Measurements from ENCODE around the gene CAP2.

Gene CAP2

DNA sequence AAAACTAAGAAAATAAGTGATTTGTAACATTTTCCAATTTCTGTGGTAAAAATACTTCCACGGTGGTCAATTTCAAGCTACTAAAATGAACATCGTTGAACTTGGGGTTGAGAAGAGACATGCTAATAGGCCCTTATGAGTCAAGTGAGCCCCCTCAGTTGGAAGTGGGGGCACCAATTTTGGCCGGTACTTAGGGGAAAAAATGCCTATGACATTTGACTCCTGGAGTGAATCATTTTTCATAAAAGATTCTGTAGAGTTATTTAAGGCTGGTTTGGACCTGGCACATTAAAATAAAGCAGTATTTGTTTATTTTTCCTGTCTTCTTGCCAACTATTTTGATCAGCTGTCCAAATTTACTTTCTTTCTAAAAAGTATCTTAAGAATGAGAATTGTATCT, 32.4 kb upstream of the CAP2 start:
- Histone ChIP-seq H3K27me3 (ENCODE audit: insufficient read depth, low read length) (no peaks in the 10 kb centered on the region), H3F3A (ENCODE audit: insufficient read depth, low read length) (no peaks in the 10 kb centered on the region), H4K20me1 (ENCODE audit: insufficient read depth, low read length) (no peaks in the 10 kb centered on the region), H3K4me2 (ENCODE audit: low read length) (no peak overlapping the region), H3K79me2 (ENCODE audit: insufficient read depth, low read length) (no peaks in the 10 kb centered on the region), H3K9ac (ENCODE audit: low read length) (no peak overlapping the region), H3K9me2 (ENCODE audit: low read depth, low read length) (no peaks in the 10 kb centered on the region), H3K27ac (ENCODE audit: low read depth, low read length, poor library complexity, severe bottlenecking) (no peak overlapping the region), H3K9me3 (ENCODE audit: low read length) (no peaks in the 10 kb centered on the region), H3K4me3 (ENCODE audit: low read depth, low read length, poor library complexity, severe bottlenecking) (no peak overlapping the region), H3K4me1 (ENCODE audit: insufficient read depth, low read length, severe bottlenecking) (no peaks in the 10 kb centered on the region), H3K36me3 (ENCODE audit: insufficient read depth, low read length) (no peaks in the 10 kb centered on the region), H2AFZ (ENCODE audit: low read length) (no peak overlapping the region)
- TF ChIP-seq, protein P1, sequence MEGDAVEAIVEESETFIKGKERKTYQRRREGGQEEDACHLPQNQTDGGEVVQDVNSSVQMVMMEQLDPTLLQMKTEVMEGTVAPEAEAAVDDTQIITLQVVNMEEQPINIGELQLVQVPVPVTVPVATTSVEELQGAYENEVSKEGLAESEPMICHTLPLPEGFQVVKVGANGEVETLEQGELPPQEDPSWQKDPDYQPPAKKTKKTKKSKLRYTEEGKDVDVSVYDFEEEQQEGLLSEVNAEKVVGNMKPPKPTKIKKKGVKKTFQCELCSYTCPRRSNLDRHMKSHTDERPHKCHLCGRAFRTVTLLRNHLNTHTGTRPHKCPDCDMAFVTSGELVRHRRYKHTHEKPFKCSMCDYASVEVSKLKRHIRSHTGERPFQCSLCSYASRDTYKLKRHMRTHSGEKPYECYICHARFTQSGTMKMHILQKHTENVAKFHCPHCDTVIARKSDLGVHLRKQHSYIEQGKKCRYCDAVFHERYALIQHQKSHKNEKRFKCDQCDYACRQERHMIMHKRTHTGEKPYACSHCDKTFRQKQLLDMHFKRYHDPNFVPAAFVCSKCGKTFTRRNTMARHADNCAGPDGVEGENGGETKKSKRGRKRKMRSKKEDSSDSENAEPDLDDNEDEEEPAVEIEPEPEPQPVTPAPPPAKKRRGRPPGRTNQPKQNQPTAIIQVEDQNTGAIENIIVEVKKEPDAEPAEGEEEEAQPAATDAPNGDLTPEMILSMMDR (IDR thresholded peaks at IDR 0.05; ENCODE audit: low read length), result no peak
- TF ChIP-seq EZH2 (IDR thresholded peaks at IDR 0.05; ENCODE audit: borderline replicate concordance, low read length), result no peak

DNA sequence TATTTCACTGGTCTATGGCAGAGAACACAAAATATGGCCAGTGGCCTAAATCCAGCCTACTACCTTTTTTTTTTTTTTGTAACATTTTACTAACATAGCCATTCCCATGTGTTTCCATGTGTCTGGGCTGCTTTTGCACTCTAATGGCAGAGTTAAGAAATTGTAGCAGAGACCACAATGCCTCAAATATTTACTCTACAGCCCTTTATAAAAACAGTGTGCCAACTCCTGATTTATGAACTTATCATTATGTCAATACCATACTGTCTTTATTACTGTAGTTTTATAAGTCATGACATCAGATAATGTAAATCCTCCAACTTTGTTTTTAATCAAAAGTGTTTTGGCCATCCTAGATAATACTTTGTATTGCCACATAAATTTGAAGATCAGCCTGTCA, 27.4 kb upstream of the CAP2 start:
- Histone ChIP-seq H3K27ac (ENCODE audit: low read depth, low read length, poor library complexity, severe bottlenecking) (no peak overlapping the region), H2AFZ (ENCODE audit: low read length) (no peak overlapping the region), H4K20me1 (ENCODE audit: insufficient read depth, low read length) (no peaks in the 10 kb centered on the region), H3K27me3 (ENCODE audit: insufficient read depth, low read length) (no peaks in the 10 kb centered on the region), H3K4me1 (ENCODE audit: insufficient read depth, low read length, severe bottlenecking) (no peaks in the 10 kb centered on the region), H3K9ac (ENCODE audit: low read length) (no peak overlapping the region), H3F3A (ENCODE audit: insufficient read depth, low read length) (no peaks in the 10 kb centered on the region), H3K9me3 (ENCODE audit: low read length) (0 out of 2 replicates have a peak, but pooled peaks cover 3% of the 10 kb centered on the region), H3K79me2 (ENCODE audit: insufficient read depth, low read length) (no peaks in the 10 kb centered on the region), H3K4me3 (ENCODE audit: low read depth, low read length, poor library complexity, severe bottlenecking) (no peak overlapping the region), H3K36me3 (ENCODE audit: insufficient read depth, low read length) (no peaks in the 10 kb centered on the region), H3K4me2 (ENCODE audit: low read length) (no peak overlapping the region), H3K9me2 (ENCODE audit: low read depth, low read length) (no peaks in the 10 kb centered on the region)
- TF ChIP-seq, protein P1 (IDR thresholded peaks at IDR 0.05; ENCODE audit: low read length), result no peak
- no peak for TF ChIP-seq EZH2 (IDR thresholded peaks at IDR 0.05; ENCODE audit: borderline replicate concordance, low read length)

DNA sequence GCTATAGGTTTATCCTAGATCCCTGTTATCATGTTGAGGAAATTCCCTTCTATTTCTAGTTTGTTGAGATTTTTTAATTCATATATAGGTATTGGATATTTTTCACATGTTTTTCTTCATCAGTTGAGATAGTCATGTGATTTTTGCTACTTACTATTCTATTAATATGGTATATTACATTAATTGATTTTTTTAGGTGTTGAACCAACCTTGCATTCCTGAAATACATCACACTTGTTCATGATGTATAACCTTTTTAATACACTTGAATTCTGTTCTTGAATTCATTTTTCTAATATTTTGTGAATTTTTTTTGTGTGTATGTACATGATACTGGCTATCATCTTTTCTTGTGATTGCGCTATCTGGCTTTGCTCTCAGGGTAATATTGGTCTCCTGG, 25.5 kb upstream of the CAP2 start:
- Histone ChIP-seq H3F3A (ENCODE audit: insufficient read depth, low read length) (no peaks in the 10 kb centered on the region), H3K4me1 (ENCODE audit: insufficient read depth, low read length, severe bottlenecking) (no peaks in the 10 kb centered on the region), H4K20me1 (ENCODE audit: insufficient read depth, low read length) (no peaks in the 10 kb centered on the region), H3K4me3 (ENCODE audit: low read depth, low read length, poor library complexity, severe bottlenecking) (no peak overlapping the region), H3K27ac (ENCODE audit: low read depth, low read length, poor library complexity, severe bottlenecking) (no peak overlapping the region), H3K79me2 (ENCODE audit: insufficient read depth, low read length) (no peaks in the 10 kb centered on the region), H2AFZ (ENCODE audit: low read length) (no peak overlapping the region), H3K27me3 (ENCODE audit: insufficient read depth, low read length) (no peaks in the 10 kb centered on the region), H3K36me3 (ENCODE audit: insufficient read depth, low read length) (no peaks in the 10 kb centered on the region), H3K9me2 (ENCODE audit: low read depth, low read length) (no peaks in the 10 kb centered on the region), H3K9me3 (ENCODE audit: low read length) (0 out of 2 replicates have a peak, but pooled peaks cover 3% of the 10 kb centered on the region), H3K4me2 (ENCODE audit: low read length) (no peak overlapping the region), H3K9ac (ENCODE audit: low read length) (no peak overlapping the region)
- no peak for TF ChIP-seq EZH2 (IDR thresholded peaks at IDR 0.05; ENCODE audit: borderline replicate concordance, low read length)
- TF ChIP-seq, protein P1 (IDR thresholded peaks at IDR 0.05; ENCODE audit: low read length), result no peak

Data from OCI-LY1 (cell line).